GM19455 (cell line): ENCODE data around the gene UBXN1.
"Not testable (repeated sequence)": the region's sequence is repeated elsewhere in the genome, so short reads cannot be mapped to it uniquely, and the experiment has no call there.

ENCODE experiments used
- ATAC-seq: cut with Tn5 transposase; IDR thresholded peaks from one replicate; pipeline ENCODE4 v1.9.1; 2021; ENCODE audit not compliant: unreplicated experiment

Gene UBXN1

GRCh38 chr11:62709247-62710000 lies 30.6 kb upstream of the UBXN1 start:
- peak; percentile 70 for ATAC-seq

GRCh38 chr11:62708793-62709192 lies 29.9 kb upstream of the UBXN1 start:
- ATAC-seq, result no peak

GRCh38 chr11:62708392-62708791 lies 29.5 kb upstream of the UBXN1 start:
- ATAC-seq, result no peak

GRCh38 chr11:62707277-62707861 lies 28.5 kb upstream of the UBXN1 start, which contains the start of the genes BSCL2 and GNG3:
Gene BSCL2, minus strand, starts transcription at chr11:62707424. Its CDS starts 229 bp downstream, at chr11:62707195.
Gene GNG3, plus strand, starts transcription at chr11:62707676. Its CDS starts 620 bp downstream, at chr11:62708296.
- no peak for ATAC-seq

- no peak for ATAC-seq
Observed at GRCh38 chr11:62706850-62707247, 28.0 kb upstream of the UBXN1 start.

- peak; percentile 61 for ATAC-seq
Observed at GRCh38 chr11:62705880-62706849, 27.3 kb upstream of the UBXN1 start.

GRCh38 chr11:62705413-62705812 lies 26.5 kb upstream of the UBXN1 start:
- ATAC-seq, result no peak

- not testable (repeated sequence) for ATAC-seq
Observed at GRCh38 chr11:62703921-62704320, 25.0 kb upstream of the UBXN1 start.

GRCh38 chr11:62702246-62702645 lies 23.4 kb upstream of the UBXN1 start:
- ATAC-seq, result no peak

- ATAC-seq, result no peak
Observed at GRCh38 chr11:62694455-62695167, 15.7 kb upstream of the UBXN1 start.

GRCh38 chr11:62693624-62694023 lies 14.8 kb upstream of the UBXN1 start:
- ATAC-seq, result not testable (repeated sequence)

- ATAC-seq, result no peak
Observed at GRCh38 chr11:62689421-62690183, 10.7 kb upstream of the UBXN1 start, which contains the start of gene LRRN4CL. Gene LRRN4CL, minus strand, starts transcription at chr11:62689530. Its CDS starts 1,022 bp downstream, at chr11:62688508.

GRCh38 chr11:62688491-62688890 lies 9.6 kb upstream of the UBXN1 start:
- ATAC-seq, result no peak

- no peak for ATAC-seq
Observed at GRCh38 chr11:62687508-62688396, 8.9 kb upstream of the UBXN1 start.

- no peak for ATAC-seq
Observed at GRCh38 chr11:62682518-62682917, 3.6 kb upstream of the UBXN1 start.

GRCh38 chr11:62680825-62681240 lies 2.0 kb upstream of the UBXN1 start:
- ATAC-seq, result no peak

- no peak for ATAC-seq
Observed at GRCh38 chr11:62678433-62678769, 472 bp downstream of the UBXN1 start.

GRCh38 chr11:62677714-62678113 lies 1.2 kb downstream of the UBXN1 start:
- ATAC-seq, result no peak

GRCh38 chr11:62677156-62677555 lies 1.7 kb downstream of the UBXN1 start:
- ATAC-seq, result no peak
